CD4-positive, alpha-beta T cell treated with Interleukin-6 for 4 hours (primary cell): ENCODE results near the gene KLF9.

ENCODE experiments used
- DNase-seq: peaks from one replicate; pipeline ENCODE4 v3.0.0-alpha.2; 2020; ENCODE audit warnings: mixed read lengths

KLF9 gene

GRCh38 chr9:70352356-70352755, 62.1 kb downstream of the KLF9 start:
- no peak for DNase-seq

GRCh38 chr9:70347046-70347445, 67.4 kb downstream of the KLF9 start:
- no peak for DNase-seq

- DNase-seq = no peak
These were observed 73.9 kb downstream of the KLF9 start for GRCh38 chr9:70340572-70340971.
